Activated CD4-positive, alpha-beta T cell treated with anti-CD3 and anti-CD28 coated beads, Interleukin-2, amount 10 ng/mL, durations not matched to agents 7 days and 5 days (primary cell): ENCODE results near the gene IFITM1. TPM values are rescaled to one million over a fixed set of nuclear protein-coding genes. Genes with fewer than 3 reads are reported as not detected.
"Not testable (repeated sequence)": the region's sequence is repeated elsewhere in the genome, so short reads cannot be mapped to it uniquely, and the experiment has no call there.

Source experiments
- CTCF ChIA-PET: fragments of 350-600 bp; sonication (Branson Sonifier 250); formaldehyde crosslinking; loops from one replicate; lab custom pipeline; 2021; ENCODE audit warnings: antibody characterized with exemption; lab: Charles Lee
- POLR2A ChIA-PET: fragments of 350-600 bp; sonication (Branson Sonifier 250); formaldehyde crosslinking; loops from one replicate; lab custom pipeline; 2021; ENCODE audit warnings: antibody characterized with exemption; lab: Charles Lee
- DNase-seq: peaks from one replicate; pipeline ENCODE4 v3.0.0-alpha.2; 2020
- H3K27ac Mint-ChIP-seq: one replicate; pipeline ENCODE4 v1.8.0; 2021; ENCODE audit warnings: mild to moderate bottlenecking, moderate library complexity, mixed read lengths
- H3K27me3 Mint-ChIP-seq: one replicate; pipeline ENCODE4 v1.8.0; 2021; ENCODE audit warnings: mixed read lengths
- H3K36me3 Mint-ChIP-seq: one replicate; pipeline ENCODE4 v1.8.0; 2021; ENCODE audit warnings: low read depth, mixed read lengths
- H3K4me1 Mint-ChIP-seq: one replicate; pipeline ENCODE4 v1.8.0; 2021; ENCODE audit warnings: mixed read lengths
- H3K4me3 Mint-ChIP-seq: one replicate; pipeline ENCODE4 v1.8.0; 2021; ENCODE audit warnings: mild to moderate bottlenecking, moderate library complexity, mixed read lengths
- H3K9me3 Mint-ChIP-seq: one replicate; pipeline ENCODE4 v1.8.0; 2021; ENCODE audit warnings: mixed read lengths
- total RNA-seq, 2 experiments: library from RNA; stranded (reverse); gene quantifications; one replicate each; pipeline ENCODE4 v1.2.3, GENCODE V29; 2021

The IFITM1 gene
- total RNA-seq, 2 experiments from 2014 or later, result 1,306 to 1,465 TPM

- DNase-seq, result not testable (repeated sequence)
- peaks cover 47% of the 10 kb centered on the region for H3K36me3 Mint-ChIP-seq
These were observed 4.0 kb downstream of the IFITM1 start for GRCh38 chr11:317668-318404.

GRCh38 chr11:318405-319120 is 4.7 kb downstream of the IFITM1 start:
- H3K4me3 Mint-ChIP-seq, H3K9me3 Mint-ChIP-seq, H3K27ac Mint-ChIP-seq, H3K27me3 Mint-ChIP-seq, DNase-seq: not testable (repeated sequence)
- ChIA-PET POLR2A (interaction anchor here (0.7 to 1.7 kb wide), 2 partner anchors 37 to 38 kb away, joined by 4 to 18 read pairs; no protein-coding TSS in a partner anchor), CTCF (interaction anchor here (1.6 to 2.0 kb wide), 2 partner anchors 10 to 37 kb away, joined by 6 to 9 read pairs; no protein-coding TSS in a partner anchor)
- Mint-ChIP-seq H3K4me1 (peaks cover 23% of the 10 kb centered on the region), H3K36me3 (peaks cover 46% of the 10 kb centered on the region)

More at GRCh38 chr11:317668-318404, 4.0 kb downstream of the IFITM1 start:
- Mint-ChIP-seq H3K4me3 (peak overlapping the region; percentile 92), H3K4me1 (peaks cover 26% of the 10 kb centered on the region), H3K27ac (peak overlapping the region; percentile 95)
- CTCF ChIA-PET, result interaction anchor here (0.5 to 2.0 kb wide), 9 partner anchors 9 to 81 kb away, joined by 3 to 9 read pairs (median 4); no protein-coding TSS in a partner anchor
- not testable (repeated sequence) for H3K27me3 Mint-ChIP-seq, H3K9me3 Mint-ChIP-seq
- POLR2A ChIA-PET, result interaction anchor here (0.6 to 1.7 kb wide), 8 partner anchors 9 to 67 kb away, joined by 3 to 18 read pairs (median 4); no protein-coding TSS in a partner anchor

- Mint-ChIP-seq H3K4me1 (peaks cover 26% of the 10 kb centered on the region), H3K27ac (peak overlapping the region; percentile 92), H3K4me3 (peak overlapping the region; percentile 79), H3K36me3 (peaks cover 40% of the 10 kb centered on the region)
- H3K27me3 Mint-ChIP-seq, DNase-seq, POLR2A ChIA-PET, H3K9me3 Mint-ChIP-seq, CTCF ChIA-PET: not testable (repeated sequence)
These were observed 5.5 kb downstream of the IFITM1 start for GRCh38 chr11:319121-319887.

GRCh38 chr11:319888-320273 is 6.0 kb downstream of the IFITM1 start:
- H3K27me3 Mint-ChIP-seq, POLR2A ChIA-PET, H3K9me3 Mint-ChIP-seq, DNase-seq: not testable (repeated sequence)
- peaks cover 35% of the 10 kb centered on the region for H3K36me3 Mint-ChIP-seq
- CTCF ChIA-PET, result interaction anchor here (1.0 kb wide), 1 partner anchor 9 kb away, joined by 3 read pairs; no protein-coding TSS in a partner anchor
- peak overlapping the region; percentile 92 for H3K27ac Mint-ChIP-seq
- peak overlapping the region; percentile 79 for H3K4me3 Mint-ChIP-seq
- peaks cover 31% of the 10 kb centered on the region for H3K4me1 Mint-ChIP-seq

DNA sequence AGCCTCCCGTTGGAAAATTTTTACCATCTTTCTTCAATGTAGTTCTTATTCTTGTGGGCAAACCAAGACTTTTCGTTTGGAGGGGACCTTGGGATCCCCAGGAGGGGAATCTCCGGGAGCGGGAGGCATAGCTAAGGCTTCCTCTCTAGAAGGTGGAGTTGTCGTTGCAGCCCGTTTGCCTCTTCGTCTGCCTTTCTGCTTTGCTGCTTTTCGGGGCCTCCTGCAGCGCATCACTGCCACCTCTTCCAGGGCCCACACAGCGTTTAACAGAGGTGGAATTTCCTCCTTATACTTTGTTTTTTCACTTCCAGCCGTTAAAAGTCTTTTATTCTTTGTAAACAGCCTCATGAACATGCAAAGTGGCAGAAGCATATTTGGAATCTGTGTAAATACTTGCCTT is 10.3 kb downstream of the IFITM1 start:
- no peak for DNase-seq
- Mint-ChIP-seq H3K4me3 (no peak overlapping the region), H3K4me1 (peaks cover 62% of the 10 kb centered on the region), H3K36me3 (peaks cover 11% of the 10 kb centered on the region), H3K27me3 (no peaks in the 10 kb centered on the region), H3K27ac (peak overlapping the region; percentile 38), H3K9me3 (no peaks in the 10 kb centered on the region)
- POLR2A ChIA-PET, result interaction anchor here (0.7 kb wide), 2 partner anchors 12 to 132 kb away, joined by 3 to 5 read pairs; no protein-coding TSS in a partner anchor
- CTCF ChIA-PET, result interaction anchor here (0.6 to 3.0 kb wide), 2 partner anchors 14 to 31 kb away, joined by 3 to 8 read pairs; no protein-coding TSS in a partner anchor

GRCh38 chr11:324593-325517 is 11.0 kb downstream of the IFITM1 start:
- H3K27me3 Mint-ChIP-seq, DNase-seq, H3K9me3 Mint-ChIP-seq, H3K4me3 Mint-ChIP-seq, H3K36me3 Mint-ChIP-seq: not testable (repeated sequence)
- Mint-ChIP-seq H3K4me1 (peaks cover 66% of the 10 kb centered on the region), H3K27ac (peak overlapping the region; percentile 67)
- POLR2A ChIA-PET, result interaction anchor here (0.7 kb wide), 1 partner anchor 132 kb away, joined by 3 read pairs; no protein-coding TSS in a partner anchor
- CTCF ChIA-PET, result interaction anchor here (0.6 to 3.0 kb wide), 4 partner anchors 13 to 31 kb away, joined by 3 to 8 read pairs (median 5); no protein-coding TSS in a partner anchor

GRCh38 chr11:325796-326591 is 12.2 kb downstream of the IFITM1 start:
- CTCF ChIA-PET, result interaction anchor here (1.3 to 3.0 kb wide), 3 partner anchors 14 to 29 kb away, joined by 4 to 8 read pairs (median 6); no protein-coding TSS in a partner anchor
- peak overlapping the region; percentile 96 for H3K27ac Mint-ChIP-seq
- no peak for DNase-seq
- POLR2A ChIA-PET, result interaction anchor here (1.2 kb wide), 1 partner anchor 9 kb away, joined by 4 read pairs; no protein-coding TSS in a partner anchor
- no peaks in the 10 kb centered on the region for H3K27me3 Mint-ChIP-seq
- H3K9me3 Mint-ChIP-seq, result no peaks in the 10 kb centered on the region
- H3K4me3 Mint-ChIP-seq, result peak overlapping the region; percentile 58
- peaks cover 69% of the 10 kb centered on the region for H3K4me1 Mint-ChIP-seq
- H3K36me3 Mint-ChIP-seq, result peaks cover 4% of the 10 kb centered on the region

- DNase-seq, result no peak
- no peaks in the 10 kb centered on the region for H3K27me3 Mint-ChIP-seq
- H3K4me3 Mint-ChIP-seq, result peak overlapping the region; percentile 58
- H3K27ac Mint-ChIP-seq, result peak overlapping the region; percentile 96
- no peaks in the 10 kb centered on the region for H3K9me3 Mint-ChIP-seq
- peaks cover 8% of the 10 kb centered on the region for H3K36me3 Mint-ChIP-seq
- H3K4me1 Mint-ChIP-seq, result peaks cover 74% of the 10 kb centered on the region
- POLR2A ChIA-PET, result interaction anchor here (0.7 to 1.2 kb wide), 2 partner anchors 9 to 11 kb away, joined by 3 to 4 read pairs; no protein-coding TSS in a partner anchor
- CTCF ChIA-PET, result interaction anchor here (1.9 to 2.2 kb wide), 2 partner anchors 13 to 14 kb away, joined by 6 to 8 read pairs; no protein-coding TSS in a partner anchor
These were observed 12.7 kb downstream of the IFITM1 start for GRCh38 chr11:326592-326841.

DNA sequence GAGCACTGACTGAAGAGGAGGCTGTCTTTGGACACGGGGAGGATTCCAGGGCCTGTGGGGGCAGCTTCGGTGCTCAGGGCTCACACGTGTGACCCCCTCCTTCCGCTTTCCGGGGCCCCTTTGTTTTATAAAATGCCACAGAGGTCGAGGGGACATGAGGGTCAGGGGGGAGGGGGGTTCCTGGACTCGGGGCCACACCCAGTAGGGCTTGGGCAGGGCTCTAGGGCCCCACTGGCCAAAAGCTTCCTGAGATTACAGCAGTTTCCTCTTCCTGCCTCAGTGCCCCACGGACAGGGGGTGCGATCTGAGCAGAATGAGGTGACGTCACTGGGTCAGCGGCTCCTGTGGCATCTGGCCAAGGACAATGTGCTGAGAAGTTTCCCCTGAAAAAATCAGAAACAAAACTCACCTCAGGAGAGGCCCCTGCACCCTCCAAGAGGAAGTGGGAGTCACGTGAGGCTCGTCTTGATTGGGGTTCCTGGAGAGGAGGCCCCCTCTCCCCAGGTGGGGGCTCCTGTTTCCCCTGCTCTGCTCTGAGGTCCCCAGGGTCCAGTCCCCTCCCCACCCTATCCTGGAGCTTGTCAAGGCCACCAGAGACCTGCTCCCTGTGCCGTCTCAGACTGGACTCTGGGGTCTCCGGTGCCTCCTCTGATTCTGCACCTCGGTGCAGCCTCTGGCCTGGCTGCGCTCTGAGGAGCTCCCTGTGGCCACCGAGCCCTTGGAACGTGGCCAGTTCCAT is 13.2 kb downstream of the IFITM1 start:
- H3K4me1 Mint-ChIP-seq, result peaks cover 79% of the 10 kb centered on the region
- ChIA-PET CTCF (interaction anchor here (1.2 to 2.2 kb wide), 6 partner anchors 10 to 28 kb away, joined by 3 to 8 read pairs (median 5); no protein-coding TSS in a partner anchor), POLR2A (interaction anchor here (0.7 to 1.2 kb wide), 3 partner anchors 10 to 15 kb away, joined by 3 to 9 read pairs (median 4); no protein-coding TSS in a partner anchor)
- no peaks in the 10 kb centered on the region for H3K27me3 Mint-ChIP-seq
- peaks cover 10% of the 10 kb centered on the region for H3K36me3 Mint-ChIP-seq
- peak overlapping the region; percentile 58 for H3K4me3 Mint-ChIP-seq
- peak overlapping the region; percentile 96 for H3K27ac Mint-ChIP-seq
- H3K9me3 Mint-ChIP-seq, result no peaks in the 10 kb centered on the region
- peak; percentile 59 for DNase-seq

DNA sequence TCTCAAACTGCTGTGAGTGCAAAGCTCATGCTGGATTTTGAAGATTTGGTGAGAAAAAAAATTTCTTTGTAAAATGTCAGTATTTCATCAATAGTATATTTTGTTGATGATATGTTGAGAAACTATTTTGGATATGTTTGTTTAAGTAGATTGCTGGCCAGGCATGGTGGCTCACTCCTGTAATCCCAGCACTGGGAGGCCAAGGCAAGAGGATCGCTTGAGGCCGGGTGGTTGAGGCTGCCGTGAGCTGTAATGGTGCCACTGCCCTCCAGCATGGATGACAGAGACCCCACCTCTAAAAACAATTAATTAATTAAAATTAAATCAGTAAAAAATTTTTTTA is 13.7 kb downstream of the IFITM1 start:
- DNase-seq, result no peak
- Mint-ChIP-seq H3K9me3 (no peaks in the 10 kb centered on the region), H3K4me1 (peaks cover 82% of the 10 kb centered on the region), H3K27me3 (no peaks in the 10 kb centered on the region), H3K36me3 (peaks cover 10% of the 10 kb centered on the region), H3K4me3 (peak overlapping the region; percentile 58), H3K27ac (peak overlapping the region; percentile 96)
- POLR2A ChIA-PET, result interaction anchor here (0.7 to 1.2 kb wide), 3 partner anchors 10 to 15 kb away, joined by 3 to 9 read pairs (median 4); no protein-coding TSS in a partner anchor
- CTCF ChIA-PET, result interaction anchor here (1.2 to 1.9 kb wide), 5 partner anchors 11 to 28 kb away, joined by 3 to 8 read pairs (median 4); no protein-coding TSS in a partner anchor
